SKM-1 (cell line): Measurements from ENCODE around the gene LSR.
A peak's percentile ranks its signal among the peaks of the same experiment; 100 is the strongest.

ENCODE experiments used
- DNase-seq: peaks from one replicate; lab custom pipeline; 2025; ENCODE audit not compliant: unreplicated experiment; lab: John Stamatoyannopoulos, UW

Gene LSR

DNA sequence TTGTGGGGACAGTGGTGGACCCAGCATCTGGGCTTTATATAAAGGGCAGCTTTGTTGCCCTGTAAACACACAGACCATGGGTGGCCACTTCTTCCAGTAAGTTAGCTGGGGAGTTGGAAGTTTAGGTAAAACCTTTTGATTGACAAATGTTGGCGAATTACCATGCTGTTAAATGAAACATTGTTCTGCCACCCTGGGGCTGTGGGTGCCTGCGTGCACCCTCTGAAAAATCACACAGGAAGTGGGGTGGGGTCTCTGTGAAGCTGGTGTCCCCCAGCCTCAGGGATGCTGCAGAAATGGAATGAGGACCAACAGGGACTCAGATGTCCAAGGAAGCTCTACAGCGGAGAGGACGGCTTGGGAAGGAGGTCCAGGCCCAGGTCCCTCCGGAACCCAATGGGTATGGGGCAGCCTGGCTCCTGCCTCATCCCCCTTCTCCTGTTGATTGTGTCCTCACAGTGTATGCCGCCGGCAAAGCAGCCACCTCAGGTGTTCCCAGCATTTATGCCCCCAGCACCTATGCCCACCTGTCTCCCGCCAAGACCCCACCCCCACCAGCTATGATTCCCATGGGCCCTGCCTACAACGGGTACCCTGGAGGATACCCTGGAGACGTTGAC lies 17.2 kb downstream of the LSR start:
- no peak for DNase-seq

DNA sequence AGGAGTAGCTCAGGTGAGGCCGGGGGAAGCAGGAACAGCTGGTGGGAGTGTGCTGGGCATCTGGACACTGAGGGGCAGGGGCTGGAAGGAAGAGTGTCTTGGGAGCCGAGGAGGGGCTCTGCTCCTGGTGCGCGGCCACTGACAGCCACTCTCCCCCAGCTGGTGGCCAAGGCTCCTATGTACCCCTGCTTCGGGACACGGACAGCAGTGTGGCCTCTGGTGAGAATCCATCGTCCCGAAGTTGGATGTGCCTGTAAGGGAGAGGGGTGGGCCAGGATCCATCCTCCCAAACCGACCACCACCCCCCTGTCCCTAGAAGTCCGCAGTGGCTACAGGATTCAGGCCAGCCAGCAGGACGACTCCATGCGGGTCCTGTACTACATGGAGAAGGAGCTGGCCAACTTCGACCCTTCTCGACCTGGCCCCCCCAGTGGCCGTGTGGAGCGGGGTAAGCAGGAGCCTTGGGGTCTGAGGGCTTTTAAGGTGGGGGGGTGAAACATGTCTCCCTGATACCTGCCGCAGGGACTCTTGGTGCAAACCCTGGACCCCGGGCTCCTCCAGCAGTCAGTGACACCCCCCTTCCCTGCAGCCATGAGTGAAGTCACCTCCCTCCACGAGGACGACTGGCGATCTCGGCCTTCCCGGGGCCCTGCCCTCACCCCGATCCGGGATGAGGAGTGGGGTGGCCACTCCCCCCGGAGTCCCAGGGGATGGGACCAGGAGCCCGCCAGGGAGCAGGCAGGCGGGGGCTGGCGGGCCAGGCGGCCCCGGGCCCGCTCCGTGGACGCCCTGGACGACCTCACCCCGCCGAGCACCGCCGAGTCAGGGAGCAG lies 17.9 kb downstream of the LSR start:
- no peak for DNase-seq

DNA sequence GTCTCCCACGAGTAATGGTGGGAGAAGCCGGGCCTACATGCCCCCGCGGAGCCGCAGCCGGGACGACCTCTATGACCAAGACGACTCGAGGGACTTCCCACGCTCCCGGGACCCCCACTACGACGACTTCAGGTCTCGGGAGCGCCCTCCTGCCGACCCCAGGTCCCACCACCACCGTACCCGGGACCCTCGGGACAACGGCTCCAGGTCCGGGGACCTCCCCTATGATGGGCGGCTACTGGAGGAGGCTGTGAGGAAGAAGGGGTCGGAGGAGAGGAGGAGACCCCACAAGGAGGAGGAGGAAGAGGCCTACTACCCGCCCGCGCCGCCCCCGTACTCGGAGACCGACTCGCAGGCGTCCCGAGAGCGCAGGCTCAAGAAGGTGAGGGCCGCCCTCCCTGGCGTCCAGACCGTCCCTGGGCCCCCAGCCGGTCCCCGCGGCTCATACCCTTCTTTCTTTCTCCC lies 18.6 kb downstream of the LSR start:
- no peak for DNase-seq

DNA sequence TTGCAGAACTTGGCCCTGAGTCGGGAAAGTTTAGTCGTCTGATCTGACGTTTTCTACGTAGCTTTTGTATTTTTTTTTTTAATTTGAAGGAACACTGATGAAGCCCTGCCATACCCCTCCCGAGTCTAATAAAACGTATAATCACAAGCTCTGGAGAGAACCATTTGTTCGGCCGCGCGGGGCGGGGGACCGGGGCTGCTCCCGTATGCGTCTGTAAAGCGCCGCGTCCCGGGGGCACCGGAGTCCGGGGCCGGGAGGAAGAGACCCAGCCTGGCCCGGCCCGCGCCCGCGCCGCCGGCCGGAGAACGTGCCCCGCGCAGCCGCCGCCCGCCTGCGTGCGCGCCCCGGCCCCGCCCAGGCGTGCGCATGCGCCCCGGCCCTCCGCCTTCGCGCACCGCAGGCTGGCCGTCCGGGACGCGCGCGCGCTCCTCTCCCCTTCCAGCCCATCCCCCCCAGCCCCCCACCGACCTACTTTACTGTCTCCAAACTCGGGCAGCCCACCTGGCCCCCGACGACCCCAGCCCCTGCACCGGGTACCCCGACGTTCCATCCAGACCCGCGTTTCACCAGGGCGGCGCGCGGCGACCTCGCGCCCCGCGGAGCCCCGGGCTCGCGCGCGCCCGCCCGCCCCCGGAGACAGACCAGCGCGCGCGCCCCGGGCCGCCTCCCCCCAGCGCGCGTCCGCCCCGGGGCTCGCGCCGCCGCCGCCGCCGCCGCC lies 19.2 kb downstream of the LSR start:
- DNase-seq = peak; percentile 25

DNA sequence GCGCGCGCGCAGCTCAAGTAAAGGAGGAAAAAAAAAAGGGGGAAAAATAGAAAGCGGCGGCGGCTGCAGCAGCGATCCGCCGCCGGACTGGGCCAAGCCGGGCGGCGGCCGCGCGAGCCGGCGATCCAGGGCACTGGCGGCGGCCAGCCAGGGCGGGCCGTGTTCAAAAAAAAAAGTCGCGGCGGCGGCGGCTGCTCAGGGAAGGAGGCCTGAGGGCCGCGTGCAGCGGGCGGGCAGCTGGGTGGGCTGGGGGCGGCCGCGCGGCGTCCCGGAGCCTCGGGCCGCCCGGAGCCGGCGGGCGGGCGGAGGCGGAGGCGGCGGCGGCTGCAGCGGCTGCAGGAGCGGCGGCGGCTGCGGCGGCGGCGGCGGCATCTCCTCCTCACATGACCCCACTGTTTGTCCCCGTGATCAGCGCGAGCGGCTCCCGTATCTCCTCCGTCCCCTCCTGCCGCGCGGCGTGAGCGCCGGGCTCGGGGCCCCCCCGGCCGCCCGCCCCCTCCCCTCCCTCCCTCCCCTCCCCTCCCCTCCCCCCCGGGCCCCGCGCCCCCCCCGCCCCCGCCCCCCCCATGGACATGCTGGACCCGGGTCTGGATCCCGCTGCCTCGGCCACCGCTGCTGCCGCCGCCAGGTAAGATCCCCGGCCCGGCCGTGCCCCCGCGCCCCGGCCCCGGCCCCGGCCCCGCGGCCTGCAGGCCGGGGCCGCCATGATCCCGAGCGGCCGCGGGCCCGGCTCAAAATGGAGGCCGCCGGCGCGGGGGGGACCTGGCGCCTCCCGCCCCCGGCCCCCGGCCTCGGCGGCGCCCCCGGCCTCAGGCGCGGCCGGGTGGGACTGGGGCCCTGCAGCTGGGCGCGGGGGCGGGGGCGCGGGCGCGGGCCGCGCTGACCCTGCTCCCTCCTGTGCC lies 20.0 kb downstream of the LSR start, which contains the start of gene USF2:
Gene USF2 (plus strand): TSS at position 427 of the 902 bp plus-strand sequence. CDS start 140 bp downstream, at position 567.
- no peak for DNase-seq

DNA sequence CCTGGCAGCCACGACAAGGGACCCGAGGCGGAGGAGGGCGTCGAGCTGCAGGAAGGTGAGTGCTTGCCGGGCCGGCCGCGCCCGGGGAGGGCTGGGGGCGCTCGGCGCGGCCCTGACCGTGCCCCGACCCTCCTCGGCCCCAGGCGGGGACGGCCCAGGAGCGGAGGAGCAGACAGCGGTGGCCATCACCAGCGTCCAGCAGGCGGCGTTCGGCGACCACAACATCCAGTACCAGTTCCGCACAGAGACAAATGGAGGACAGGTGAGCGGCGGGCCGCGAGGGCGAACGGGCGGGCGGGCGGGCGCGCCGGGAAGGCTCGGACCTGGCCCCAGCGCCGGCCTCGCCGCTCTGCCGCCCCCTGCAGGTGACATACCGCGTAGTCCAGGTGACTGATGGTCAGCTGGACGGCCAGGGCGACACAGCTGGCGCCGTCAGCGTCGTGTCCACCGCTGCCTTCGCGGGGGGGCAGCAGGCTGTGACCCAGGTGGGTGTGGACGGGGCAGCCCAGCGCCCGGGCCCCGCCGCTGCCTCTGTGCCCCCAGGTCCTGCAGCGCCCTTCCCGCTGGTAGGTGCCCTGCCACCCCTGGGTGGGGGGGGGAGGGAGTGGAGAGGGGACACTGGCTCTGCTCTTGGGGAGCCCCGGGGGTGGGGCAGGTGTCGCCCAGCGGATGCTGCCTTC lies 20.8 kb downstream of the LSR start:
- DNase-seq = peak; percentile 75

DNA sequence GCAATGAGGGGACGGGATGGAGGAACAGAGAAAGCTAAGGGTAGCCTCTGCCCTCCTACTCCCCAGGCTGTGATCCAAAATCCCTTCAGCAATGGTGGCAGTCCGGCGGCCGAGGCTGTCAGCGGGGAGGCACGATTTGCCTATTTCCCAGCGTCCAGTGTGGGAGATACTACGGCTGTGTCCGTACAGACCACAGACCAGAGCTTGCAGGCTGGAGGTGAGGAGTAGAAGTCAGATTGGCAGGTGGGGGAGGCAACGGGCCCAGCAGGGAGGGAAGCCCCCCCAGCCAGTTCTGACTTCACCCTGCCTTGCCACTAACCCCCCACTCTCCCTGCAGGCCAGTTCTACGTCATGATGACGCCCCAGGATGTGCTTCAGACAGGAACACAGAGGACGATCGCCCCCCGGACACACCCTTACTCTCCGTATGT lies 21.6 kb downstream of the LSR start:
- no peak for DNase-seq

DNA sequence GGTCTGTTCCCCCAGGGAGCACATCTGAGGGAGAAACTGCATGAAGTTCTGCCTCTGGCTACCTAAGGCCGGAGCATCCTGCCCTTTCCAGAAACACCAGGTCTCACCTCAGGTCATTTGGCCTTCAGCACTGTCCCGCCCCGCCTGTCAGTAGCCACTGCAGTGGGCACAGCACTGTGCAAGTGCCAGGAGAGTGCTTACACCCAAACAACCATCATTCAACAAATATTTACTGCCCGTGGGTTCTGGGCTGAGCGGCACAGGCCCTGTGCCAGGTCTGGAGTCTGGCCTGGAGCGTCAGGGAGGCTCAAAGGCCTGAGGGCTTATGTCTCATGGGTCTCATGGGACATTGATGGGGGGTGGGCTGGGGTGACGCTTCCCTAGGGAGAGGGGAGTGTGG lies 22.7 kb downstream of the LSR start:
- no peak for DNase-seq

DNA sequence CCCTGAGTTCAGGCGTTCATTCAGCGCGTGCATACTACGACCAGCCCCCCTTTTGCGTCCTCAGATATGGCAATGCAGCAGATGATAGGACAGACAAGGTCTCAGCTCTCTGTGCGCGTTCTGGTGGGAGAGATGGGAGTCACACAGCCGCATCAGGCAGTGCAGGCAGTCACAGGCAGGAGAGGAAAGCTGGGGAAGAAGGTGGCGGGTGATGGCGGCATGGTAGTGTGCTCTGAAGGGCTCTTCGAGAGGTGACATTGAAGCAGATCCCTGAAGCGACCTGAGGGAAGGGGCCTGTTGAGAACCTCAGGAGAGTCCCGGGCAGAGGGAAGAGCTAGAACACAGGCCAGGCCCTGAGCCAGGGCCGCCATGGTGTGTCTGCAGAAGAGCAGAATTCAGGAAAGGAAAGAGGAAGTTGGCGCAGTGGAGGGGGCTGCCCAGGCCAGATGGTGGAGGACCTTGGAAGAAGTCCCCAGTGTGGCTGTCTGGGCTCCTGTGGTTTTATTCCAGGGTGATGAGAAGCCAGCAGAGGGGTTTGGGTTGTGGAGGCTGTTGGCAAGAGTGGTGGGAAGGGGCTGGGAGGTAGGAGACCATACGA lies 23.4 kb downstream of the LSR start:
- no peak for DNase-seq

DNA sequence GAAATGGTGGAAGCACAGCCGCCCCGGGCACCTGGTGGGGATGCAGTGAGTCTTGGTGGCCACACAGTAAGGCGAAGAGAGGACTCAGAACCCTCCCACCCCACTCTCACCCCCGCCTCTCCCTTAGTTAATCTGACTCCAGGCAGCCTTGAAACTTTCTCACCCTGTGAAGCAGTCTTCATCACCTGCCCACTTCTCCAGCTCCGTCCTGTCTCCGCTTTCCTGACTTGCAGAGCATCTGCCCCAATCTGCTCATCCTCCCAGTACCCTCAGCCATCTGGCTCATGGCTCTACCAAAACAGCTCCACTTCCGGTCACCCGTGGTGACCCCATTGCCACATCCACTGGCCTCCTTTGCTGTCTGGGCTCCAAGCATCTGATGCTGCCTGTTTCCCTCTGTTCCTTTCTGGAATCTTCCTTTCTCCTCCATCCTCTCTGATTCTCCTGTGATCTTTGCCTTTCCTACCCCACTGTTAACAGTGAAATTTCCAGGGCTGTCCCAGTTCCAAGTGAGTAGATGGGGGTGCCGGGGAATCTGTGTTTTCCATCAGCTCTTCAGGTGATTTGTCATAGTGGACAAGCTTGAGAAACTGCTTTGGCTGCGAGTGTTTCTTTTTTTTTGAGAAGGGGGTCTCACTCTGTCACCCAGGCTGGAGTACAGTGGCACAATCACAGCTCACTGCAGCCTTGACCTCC lies 24.3 kb downstream of the LSR start:
- DNase-seq = no peak

DNA sequence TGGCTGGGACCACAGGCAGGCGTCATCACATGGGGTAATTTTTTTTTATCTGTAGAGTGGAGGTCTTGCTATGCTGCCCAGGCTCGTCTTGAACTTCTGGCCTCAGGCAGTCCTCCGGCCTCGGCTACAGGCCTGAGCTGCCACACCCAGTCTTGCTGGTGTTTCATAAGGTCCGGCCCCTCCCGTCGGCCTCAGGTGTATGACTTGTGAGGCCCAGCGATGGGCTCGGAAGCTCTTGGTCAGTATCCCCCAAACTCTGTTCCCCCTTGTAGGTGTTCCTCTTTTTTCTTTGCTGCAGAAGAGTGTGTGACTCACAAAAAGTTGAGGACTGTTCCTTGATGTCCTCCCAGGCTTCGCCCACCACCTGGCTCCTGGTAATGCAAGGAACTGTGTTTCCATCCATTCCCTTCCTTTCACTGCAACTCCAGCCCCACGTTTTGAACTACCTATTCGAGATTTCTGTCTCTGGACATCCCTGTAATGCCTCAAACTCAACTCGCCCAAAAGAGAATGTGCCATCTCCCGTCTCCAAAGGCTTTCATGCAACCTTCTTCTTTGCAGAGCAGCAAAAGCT lies 25.0 kb downstream of the LSR start:
- no peak for DNase-seq

DNA sequence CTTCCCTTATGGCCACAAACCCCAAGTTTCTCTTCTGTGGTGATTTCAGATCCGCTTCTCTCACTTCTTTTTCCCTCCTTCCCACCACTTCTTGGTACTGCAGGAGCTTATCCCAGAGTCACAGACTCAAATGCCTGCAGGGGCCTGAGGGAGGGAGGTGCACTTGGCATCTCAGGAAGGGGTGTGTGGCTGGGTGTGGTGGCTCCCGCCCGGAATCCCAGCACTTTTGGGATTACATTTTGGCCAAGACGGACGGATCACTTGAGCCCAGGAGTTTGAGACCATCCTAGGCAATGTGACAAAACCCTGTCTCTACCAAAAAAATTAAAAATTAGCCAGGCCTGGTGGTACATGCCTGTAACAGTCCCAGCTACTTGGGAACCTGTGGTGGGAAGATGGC lies 25.5 kb downstream of the LSR start:
- no peak for DNase-seq

DNA sequence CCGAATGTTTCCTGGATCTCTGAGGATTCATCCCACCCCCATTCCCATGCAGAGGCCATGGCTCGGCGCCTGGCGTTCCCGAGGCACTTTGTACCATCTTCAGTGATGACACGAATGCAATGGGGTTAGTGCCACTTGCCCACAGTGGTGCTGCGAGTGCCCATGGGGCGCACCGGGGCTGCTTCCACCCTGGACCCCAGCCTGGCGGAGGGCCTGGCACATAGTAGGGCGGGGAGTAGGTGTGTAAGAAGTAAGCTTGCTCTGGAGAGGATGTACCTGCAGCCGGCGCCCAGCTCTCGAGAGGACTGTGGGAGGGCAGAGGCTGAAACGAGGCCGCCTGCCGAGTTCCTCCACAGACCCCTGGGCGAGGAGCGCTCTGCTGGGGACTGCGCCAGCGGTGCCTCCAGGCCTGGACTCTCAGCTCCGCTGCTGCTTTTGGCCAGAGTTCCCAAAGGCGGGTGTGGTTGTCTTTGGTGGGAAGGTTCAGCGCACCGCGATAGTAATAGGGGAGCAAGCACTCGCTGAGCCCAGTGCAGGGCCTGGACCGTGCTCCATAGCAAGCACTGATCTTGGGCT lies 28.0 kb downstream of the LSR start:
- DNase-seq = no peak

DNA sequence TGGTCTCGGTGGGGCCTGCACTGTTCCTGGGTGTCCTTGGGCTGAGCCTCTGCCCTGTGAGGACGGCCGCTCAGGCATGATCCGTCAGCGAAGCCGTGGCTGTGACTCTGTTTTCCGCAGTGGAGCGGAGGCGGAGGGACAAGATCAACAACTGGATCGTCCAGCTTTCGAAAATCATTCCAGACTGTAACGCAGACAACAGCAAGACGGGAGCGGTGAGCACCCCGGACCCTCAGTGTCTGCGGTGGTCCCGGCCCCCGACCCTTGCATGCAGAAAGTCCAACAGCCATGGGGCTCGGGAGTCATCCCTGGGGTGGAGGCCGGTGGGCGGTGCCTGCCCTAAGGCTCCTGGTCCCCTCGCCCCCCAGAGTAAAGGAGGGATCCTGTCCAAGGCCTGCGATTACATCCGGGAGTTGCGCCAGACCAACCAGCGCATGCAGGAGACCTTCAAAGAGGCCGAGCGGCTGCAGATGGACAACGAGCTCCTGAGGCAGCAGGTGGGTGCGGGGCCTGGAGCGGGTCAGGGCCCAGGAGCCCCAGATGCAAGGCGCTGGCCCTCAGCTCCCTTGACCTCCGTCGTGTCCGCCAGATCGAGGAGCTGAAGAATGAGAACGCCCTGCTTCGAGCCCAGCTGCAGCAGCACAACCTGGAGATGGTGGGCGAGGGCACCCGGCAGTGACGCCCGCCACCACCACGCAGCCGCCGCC lies 29.9 kb downstream of the LSR start:
- no peak for DNase-seq

DNA sequence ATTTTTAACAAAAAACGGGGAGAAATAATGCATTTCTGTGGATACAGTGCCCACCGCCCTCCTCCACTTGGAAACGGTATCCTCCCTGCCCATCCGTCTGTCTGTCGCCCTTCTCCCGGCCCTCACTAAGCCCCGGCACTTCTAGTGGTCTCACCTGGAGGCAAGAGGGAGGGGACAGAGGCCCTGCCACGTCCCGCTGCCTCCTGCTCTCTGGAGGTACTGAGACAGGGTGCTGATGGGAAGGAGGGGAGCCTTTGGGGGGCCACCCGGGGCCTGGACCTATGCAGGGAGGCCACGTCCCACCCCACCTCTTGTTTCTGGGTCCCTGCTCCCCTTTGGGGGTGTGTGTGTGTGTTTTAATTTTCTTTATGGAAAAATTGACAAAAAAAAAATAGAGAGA lies 30.6 kb downstream of the LSR start:
- no peak for DNase-seq

DNA sequence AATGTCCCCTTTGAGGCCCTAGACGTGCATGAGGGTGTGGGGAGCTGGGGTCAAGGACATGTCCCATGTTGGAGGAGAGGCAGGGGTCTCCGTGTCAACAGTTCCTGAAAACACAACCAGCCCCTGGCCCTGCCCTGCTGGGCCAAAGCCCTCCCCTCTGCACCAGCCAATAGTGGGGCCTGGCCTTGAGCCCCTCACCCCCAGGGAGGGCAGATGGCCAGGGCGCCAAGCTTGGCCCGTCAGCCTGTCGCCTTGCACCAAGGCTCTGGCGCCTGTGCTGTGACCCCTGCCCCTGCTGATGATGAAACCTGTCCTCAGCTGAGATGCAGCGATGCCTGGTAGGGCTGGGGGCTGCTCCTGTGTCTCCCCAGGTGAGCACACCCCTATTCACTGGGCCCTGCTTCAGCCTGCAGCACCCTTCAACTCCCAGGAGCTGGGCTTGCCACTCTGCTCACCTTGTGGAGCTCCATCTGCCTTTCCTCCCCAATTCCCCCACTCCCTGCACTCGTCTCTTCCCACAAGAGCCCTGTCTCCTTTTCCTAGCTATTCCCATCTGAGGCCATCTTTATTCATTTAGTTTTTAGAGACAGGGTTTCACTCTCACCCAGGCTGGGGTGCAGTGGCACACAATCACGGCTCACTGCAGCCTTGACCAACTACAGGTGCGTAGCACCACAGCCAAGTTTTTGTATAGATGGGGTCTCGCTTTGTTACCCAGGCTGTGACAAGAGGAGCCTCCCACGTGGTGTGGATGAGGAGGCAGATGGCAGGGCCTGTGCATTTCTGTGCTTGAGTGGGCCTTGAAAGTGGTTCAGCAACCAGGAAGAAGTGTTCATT lies 31.4 kb downstream of the LSR start:
- no peak for DNase-seq

DNA sequence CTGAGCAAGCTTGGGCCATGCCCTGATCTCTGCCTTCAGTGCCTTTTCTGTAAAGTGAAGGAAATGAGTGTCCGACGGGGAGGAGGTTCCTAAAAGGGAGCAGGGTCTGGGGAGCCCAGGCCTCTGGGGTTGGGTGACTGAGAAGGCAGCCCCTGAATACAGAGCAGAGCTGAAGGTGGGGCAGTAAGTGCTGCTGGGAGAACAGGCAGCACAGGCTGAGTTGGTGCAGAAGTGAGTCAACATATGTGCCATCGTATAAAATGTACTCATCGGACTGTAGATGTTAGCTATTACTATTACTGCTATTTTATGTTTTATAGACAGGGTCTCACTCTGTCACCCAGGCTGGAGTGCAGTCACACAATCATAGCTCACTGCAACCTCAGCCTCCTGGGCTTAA lies 32.5 kb downstream of the LSR start:
- no peak for DNase-seq
